Neural progenitor cell (in vitro differentiated cells): ENCODE results near the gene MYPOP.

Source experiments
- CTCF ChIP-seq: fragments of 200-600 bp; sonication (generic); IDR thresholded peaks from 2 replicates; pipeline ENCODE4 v1.5.1; 2017; ENCODE audit warnings: antibody characterized with exemption, mild to moderate bottlenecking
- EZH2 ChIP-seq: fragments of 200-600 bp; sonication (generic); IDR thresholded peaks from 2 replicates; pipeline ENCODE4 v1.6.1; 2017; ENCODE audit warnings: antibody characterized with exemption, mild to moderate bottlenecking, moderate library complexity
- EZH2phosphoT487 ChIP-seq: fragments of 200-600 bp; sonication (generic); IDR thresholded peaks from 2 replicates; pipeline ENCODE4 v1.6.1; 2017; ENCODE audit warnings: antibody characterized with exemption

GRCh38 chr19:45870798-45871197 lies 31.6 kb downstream of the MYPOP start:
- TF ChIP-seq CTCF (no peak), EZH2 (no peak), EZH2phosphoT487 (no peak)
